IMR-90 (cell line): ENCODE data around the gene TMOD2. TPM values are rescaled to one million over a fixed set of nuclear protein-coding genes. Genes with fewer than 3 reads are reported as not detected.

ENCODE experiments used
- ATAC-seq: fragments of 200-7000 bp; cut with Tn5 transposase; 2 replicates; pipeline ENCODE4 v1.9.1; 2020; ENCODE audit warnings: low read depth, mild to moderate bottlenecking, moderate library complexity
- BruUV-seq: library from RNA; stranded (reverse); fragments of 400-500 nt; replicated peaks from 2 replicates; lab custom pipeline; 2021; lab: Mats Ljungman, UMichigan
- CTCF ChIA-PET: fragments of 300-600 bp; formaldehyde crosslinking; extraction: SDS; loops from one replicate; lab custom pipeline; 2021; ENCODE audit warnings: antibody characterized with exemption; lab: Yijun Ruan, JAX
- POLR2A ChIA-PET: fragments of 300-600 bp; sonication (Branson Sonifier 250); formaldehyde crosslinking; loops from one replicate; lab custom pipeline; 2022; ENCODE audit warnings: antibody characterized with exemption; ENCODE audit not compliant: unreplicated experiment; lab: Charles Lee
- DNase-seq: peaks from one replicate; pipeline ENCODE4 v3.0.0; 2013
- H2AFZ ChIP-seq: replicated peaks from 2 replicates; pipeline ENCODE3; 2013; ENCODE audit warnings: low read length, mild to moderate bottlenecking; ENCODE audit not compliant: poor library complexity
- H2AK5ac ChIP-seq: 2 replicates; pipeline ENCODE4 v1.6.1; 2013; ENCODE audit warnings: low read depth, low read length, inconsistent platforms
- H2AK9ac ChIP-seq: replicated peaks from 2 replicates; pipeline ENCODE3; 2013; ENCODE audit warnings: mild to moderate bottlenecking, low read depth, low read length, moderate library complexity; ENCODE audit not compliant: poor library complexity
- H2BK120ac ChIP-seq: 2 replicates; pipeline ENCODE4 v1.6.1; 2013; ENCODE audit warnings: low read depth, low read length, inconsistent platforms
- H2BK15ac ChIP-seq: 3 replicates; pipeline ENCODE4 v1.6.1; 2013; ENCODE audit warnings: low read depth, low read length, inconsistent platforms
- H2BK20ac ChIP-seq: 2 replicates; pipeline ENCODE4 v1.6.1; 2013; ENCODE audit warnings: low read depth, mild to moderate bottlenecking, inconsistent platforms, low read length, moderate library complexity
- H2BK5ac ChIP-seq: 2 replicates; pipeline ENCODE4 v1.6.1; 2013; ENCODE audit warnings: mild to moderate bottlenecking, low read depth, low read length, inconsistent platforms; ENCODE audit not compliant: poor library complexity, severe bottlenecking
- H3K14ac ChIP-seq: replicated peaks from 2 replicates; pipeline ENCODE4 v1.6.1; 2013; ENCODE audit warnings: low read depth, low read length, inconsistent platforms
- H3K18ac ChIP-seq: 2 replicates; pipeline ENCODE4 v1.6.1; 2013; ENCODE audit warnings: low read depth, low read length, control low read depth
- H3K23ac ChIP-seq: 2 replicates; pipeline ENCODE4 v1.6.1; 2013; ENCODE audit warnings: low read depth, low read length, inconsistent platforms
- H3K27ac ChIP-seq: 2 replicates; pipeline ENCODE4 v1.5.1; 2013; ENCODE audit warnings: mild to moderate bottlenecking, control low read depth, low read length; ENCODE audit not compliant: insufficient read depth
- H3K27me3 ChIP-seq: 2 replicates; pipeline ENCODE4 v1.6.1; 2013; ENCODE audit warnings: low read length; ENCODE audit not compliant: control insufficient read depth, insufficient read depth
- H3K36me3 ChIP-seq: 2 replicates; pipeline ENCODE4 v1.6.1; 2013; ENCODE audit warnings: low read length, mixed read lengths; ENCODE audit not compliant: control insufficient read depth, insufficient read depth
- H3K4ac ChIP-seq: 2 replicates; pipeline ENCODE4 v1.6.1; 2013; ENCODE audit warnings: low read depth, low read length, inconsistent platforms
- H3K4me1 ChIP-seq: 2 replicates; pipeline ENCODE4 v1.6.1; 2013; ENCODE audit warnings: low read length, mixed read lengths; ENCODE audit not compliant: control insufficient read depth, insufficient read depth
- H3K4me2 ChIP-seq: 2 replicates; pipeline ENCODE4 v1.6.1; 2013; ENCODE audit warnings: low read depth, mild to moderate bottlenecking, control low read depth, low read length, moderate library complexity
- H3K4me3 ChIP-seq: 2 replicates; pipeline ENCODE4 v1.5.1; 2013; ENCODE audit warnings: low read depth, mild to moderate bottlenecking, control low read depth, low read length, moderate library complexity; ENCODE audit not compliant: insufficient read depth
- H3K56ac ChIP-seq: 2 replicates; pipeline ENCODE4 v1.6.1; 2013; ENCODE audit warnings: low read length, inconsistent platforms; ENCODE audit not compliant: insufficient read depth; ENCODE audit errors: extremely low read depth
- H3K79me1 ChIP-seq, 2 experiments: 2 replicates each; pipeline ENCODE4 v1.6.1; 2013; ENCODE audit warnings: low read length in 2 of 2, inconsistent platforms in 1 of 2, low read depth in 1 of 2
- H3K9ac ChIP-seq: 2 replicates; pipeline ENCODE4 v1.6.1; 2013; ENCODE audit warnings: low read depth, low read length, control low read depth
- H3K9me1 ChIP-seq: 2 replicates; pipeline ENCODE4 v1.6.1; 2013; ENCODE audit warnings: low read length, inconsistent platforms; ENCODE audit not compliant: insufficient read depth
- H3K9me3 ChIP-seq: 2 replicates; pipeline ENCODE4 v1.6.1; 2013; ENCODE audit warnings: low read length; ENCODE audit not compliant: control insufficient read depth, insufficient read depth
- H4K20me1 ChIP-seq: 2 replicates; pipeline ENCODE4 v1.6.1; 2013; ENCODE audit warnings: low read length, inconsistent platforms; ENCODE audit not compliant: insufficient read depth
- H4K5ac ChIP-seq: 2 replicates; pipeline ENCODE4 v1.6.1; 2013; ENCODE audit warnings: mild to moderate bottlenecking, low read depth, low read length, control low read depth
- H4K8ac ChIP-seq, 2 experiments: 2 replicates each; pipeline ENCODE4 v1.6.1; 2013; ENCODE audit warnings: low read depth in 2 of 2, low read length in 2 of 2, control low read depth in 1 of 2, inconsistent platforms in 1 of 2
- H4K91ac ChIP-seq: 2 replicates; pipeline ENCODE4 v1.6.1; 2013; ENCODE audit warnings: low read depth, low read length, inconsistent platforms; ENCODE audit not compliant: insufficient read depth
- BHLHE40 ChIP-seq: fragments of 150-350 bp; IDR thresholded peaks from 2 replicates; pipeline ENCODE4 v1.6.1; 2016; ENCODE audit warnings: mild to moderate bottlenecking, low read depth, low read length
- CEBPB ChIP-seq: IDR thresholded peaks from 2 replicates; pipeline ENCODE4 v1.6.1; 2012; ENCODE audit warnings: low read depth, low read length, improper control_type of control experiment
- CHD1 ChIP-seq: IDR thresholded peaks from 2 replicates; pipeline ENCODE4 v1.6.1; 2012; ENCODE audit warnings: low read depth, low read length, improper control_type of control experiment
- FOS ChIP-seq: fragments of 150-350 bp; IDR thresholded peaks from 2 replicates; pipeline ENCODE4 v1.6.1; 2016; ENCODE audit warnings: low read depth, low read length
- MAFK ChIP-seq: IDR thresholded peaks from 2 replicates; pipeline ENCODE4 v1.6.1; 2012; ENCODE audit warnings: low read depth, low read length, improper control_type of control experiment
- MAZ ChIP-seq: IDR thresholded peaks from 2 replicates; pipeline ENCODE4 v1.6.1; 2012; ENCODE audit warnings: low read depth, mild to moderate bottlenecking, low read length, improper control_type of control experiment, moderate library complexity, borderline replicate concordance
- MXI1 ChIP-seq: IDR thresholded peaks from 2 replicates; pipeline ENCODE4 v1.6.1; 2012; ENCODE audit warnings: low read depth, mild to moderate bottlenecking, low read length, moderate library complexity, borderline replicate concordance
- POLR2A ChIP-seq: IDR thresholded peaks from 2 replicates; pipeline ENCODE4 v1.6.1; 2012; ENCODE audit warnings: mild to moderate bottlenecking, low read depth, low read length
- RAD21 ChIP-seq: IDR thresholded peaks from 2 replicates; pipeline ENCODE4 v1.6.1; 2012; ENCODE audit warnings: low read length, improper control_type of control experiment
- RCOR1 ChIP-seq: IDR thresholded peaks from 2 replicates; pipeline ENCODE4 v1.6.1; 2012; ENCODE audit warnings: mild to moderate bottlenecking, low read length, improper control_type of control experiment; ENCODE audit not compliant: insufficient replicate concordance
- RFX5 ChIP-seq: IDR thresholded peaks from 2 replicates; pipeline ENCODE4 v1.8.0; 2012; ENCODE audit warnings: low read depth, mild to moderate bottlenecking, low read length, moderate library complexity
- WGBS, 2 experiments: methylation state at CpG; one replicate each; pipeline versions ENCODE4 v1.1.5 to v1.1.7; 2013; ENCODE audit warnings: missing lambda C conversion rate in 2 of 2; ENCODE audit not compliant: insufficient read length in 1 of 2; ENCODE audit errors: extremely low coverage in 2 of 2; 5-methylcytosine and 5-hydroxymethylcytosine counted together
- dilution Hi-C: fragments of 300-500 bp; cut with HindIII; formaldehyde crosslinking; loops from one replicate; pipeline ENCODE4 v1.14.3; 2018; ENCODE audit warnings: low sequenced_read_pairs; ENCODE audit not compliant: unreplicated experiment
- in situ Hi-C: fragments of 300-500 bp; cut with MboI; formaldehyde crosslinking; loops from 3 replicates; pipeline ENCODE4 v1.14.3; 2019; ENCODE audit warnings: low sequenced_read_pairs, inconsistent platforms, mixed read lengths
- intact Hi-C: fragments of 100-400 bp; cut with micrococcal nuclease; formaldehyde crosslinking; loops from 2 replicates; pipeline ENCODE4 v1.10.0; 2022
- polyA plus RNA-seq, 3 experiments: library from polyadenylated mRNA; depleted of rRNA; stranded (reverse); fragments of >200 nt; gene quantifications; 2 replicates each; pipeline ENCODE4 v1.2.3, GENCODE V29; 2012; ENCODE audit warnings: low replicate concordance in 1 of 3
- total RNA-seq: library from RNA; depleted of rRNA; stranded (reverse); fragments of >200 nt; gene quantifications from 2 replicates; pipeline ENCODE4 v1.2.3, GENCODE V29; 2012
- TF ChIP-seq, protein P1 (sequence below): fragments of 150-350 bp; IDR thresholded peaks from 2 replicates; pipeline ENCODE4 v1.6.1; 2016; ENCODE audit warnings: low read depth, mild to moderate bottlenecking, low read length, moderate library complexity, borderline replicate concordance
- TF ChIP-seq, protein P2 (sequence below): conservative IDR thresholded peaks from 2 replicates; pipeline ENCODE4 v1.5.1; 2012; ENCODE audit warnings: mild to moderate bottlenecking, low read depth, low read length, improper control_type of control experiment

The TMOD2 gene
- total and polyA plus RNA-seq, 2 of the 4 experiments (the other 2 are of a cell fraction) = 2.8 to 5.4 TPM

GRCh38 chr15:51727141-51727897 is 24.1 kb upstream of the TMOD2 start:
- Histone ChIP-seq H3K18ac (peak overlapping the region; percentile 36; the same call in 1 of the 2 replicates), H2BK5ac (peak overlapping the region; percentile 70), H3K9ac (no peak overlapping the region), H2AK5ac (peak overlapping the region; percentile 81), H2BK20ac (peak overlapping the region; percentile 62; the same call in 1 of the 2 replicates), H2AFZ (no peak overlapping the region), H4K5ac (peak overlapping the region; percentile 10; the same call in 1 of the 2 replicates), H3K4me2 (peak overlapping the region; percentile 16; the same call in 1 of the 2 replicates), H3K9me3 (no peaks in the 10 kb centered on the region), H2AK9ac (no peak overlapping the region), H3K4me3 (no peak overlapping the region), H3K36me3 (no peaks in the 10 kb centered on the region), H2BK120ac (peak overlapping the region; percentile 48), H3K27ac (peak overlapping the region; percentile 14; the same call in 1 of the 2 replicates), H3K4ac (peak overlapping the region; percentile 77), H4K91ac (peak overlapping the region; percentile 20; the same call in 1 of the 2 replicates), H3K23ac (peak overlapping the region; percentile 41), H4K20me1 (peaks cover 13% of the 10 kb centered on the region), H3K56ac (peak overlapping the region; percentile 20; the same call in 1 of the 2 replicates), H3K14ac (peak overlapping the region; percentile 60), H3K9me1 (peaks cover 19% of the 10 kb centered on the region), H2BK15ac (peak overlapping the region; percentile 55; the same call in 2 of the 3 replicates), H3K27me3 (no peaks in the 10 kb centered on the region), H3K79me1 (peaks cover 13 to 54% of the 10 kb centered on the region in 2 experiments; a peak in 3 of 4 replicates), H4K8ac (peak overlapping the region in 1 of 2 experiments; percentile 31; a peak in 1 of 4 replicates), H3K4me1 (peaks cover 18% of the 10 kb centered on the region)
- TF ChIP-seq POLR2A (no peak), MAZ (no peak), FOS (0 out of 2 replicates have a peak, but pooled peaks have one; percentile 14), RAD21 (peak; percentile 30; the same call in 1 of the 2 replicates), RFX5 (no peak), MXI1 (no peak), CHD1 (no peak), CEBPB (no peak), BHLHE40 (no peak), RCOR1 (no peak), MAFK (peak; percentile 19; the same call in 1 of the 2 replicates)
- TF ChIP-seq, protein P1, sequence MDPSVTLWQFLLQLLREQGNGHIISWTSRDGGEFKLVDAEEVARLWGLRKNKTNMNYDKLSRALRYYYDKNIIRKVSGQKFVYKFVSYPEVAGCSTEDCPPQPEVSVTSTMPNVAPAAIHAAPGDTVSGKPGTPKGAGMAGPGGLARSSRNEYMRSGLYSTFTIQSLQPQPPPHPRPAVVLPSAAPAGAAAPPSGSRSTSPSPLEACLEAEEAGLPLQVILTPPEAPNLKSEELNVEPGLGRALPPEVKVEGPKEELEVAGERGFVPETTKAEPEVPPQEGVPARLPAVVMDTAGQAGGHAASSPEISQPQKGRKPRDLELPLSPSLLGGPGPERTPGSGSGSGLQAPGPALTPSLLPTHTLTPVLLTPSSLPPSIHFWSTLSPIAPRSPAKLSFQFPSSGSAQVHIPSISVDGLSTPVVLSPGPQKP = no peak
- TF ChIP-seq, protein P2, sequence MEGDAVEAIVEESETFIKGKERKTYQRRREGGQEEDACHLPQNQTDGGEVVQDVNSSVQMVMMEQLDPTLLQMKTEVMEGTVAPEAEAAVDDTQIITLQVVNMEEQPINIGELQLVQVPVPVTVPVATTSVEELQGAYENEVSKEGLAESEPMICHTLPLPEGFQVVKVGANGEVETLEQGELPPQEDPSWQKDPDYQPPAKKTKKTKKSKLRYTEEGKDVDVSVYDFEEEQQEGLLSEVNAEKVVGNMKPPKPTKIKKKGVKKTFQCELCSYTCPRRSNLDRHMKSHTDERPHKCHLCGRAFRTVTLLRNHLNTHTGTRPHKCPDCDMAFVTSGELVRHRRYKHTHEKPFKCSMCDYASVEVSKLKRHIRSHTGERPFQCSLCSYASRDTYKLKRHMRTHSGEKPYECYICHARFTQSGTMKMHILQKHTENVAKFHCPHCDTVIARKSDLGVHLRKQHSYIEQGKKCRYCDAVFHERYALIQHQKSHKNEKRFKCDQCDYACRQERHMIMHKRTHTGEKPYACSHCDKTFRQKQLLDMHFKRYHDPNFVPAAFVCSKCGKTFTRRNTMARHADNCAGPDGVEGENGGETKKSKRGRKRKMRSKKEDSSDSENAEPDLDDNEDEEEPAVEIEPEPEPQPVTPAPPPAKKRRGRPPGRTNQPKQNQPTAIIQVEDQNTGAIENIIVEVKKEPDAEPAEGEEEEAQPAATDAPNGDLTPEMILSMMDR = peak; percentile 41
- intact Hi-C loops (no loop called here), in situ Hi-C loops (no loop called here), dilution Hi-C loops (no loop called here)
- POLR2A ChIA-PET = no interaction called here
- BruUV-seq = no TSS peak
- peak; percentile 60 for ATAC-seq
- peak; percentile 60 for DNase-seq
- 33% methylated on average over 2 of the region's 4 CpGs; no CpG with 5 or more reads in 1 of the 2 experiments for WGBS, 2 experiments
- CTCF ChIA-PET = interaction anchor here (0.7 kb wide), 2 partner anchors 77 to 806 kb away, joined by 3 read pairs; no protein-coding TSS in a partner anchor
